ENCODE measurements around the gene DRC1. TPM values are rescaled to one million over a fixed set of nuclear protein-coding genes. Genes with fewer than 3 reads are reported as not detected.
A peak's percentile ranks its signal among the peaks of the same experiment; 100 is the strongest.

The DRC1 gene
- total RNA-seq, 1 experiment from 2014 or later: 0.18 TPM

GRCh38 chr2:26503231-26503880 lies 101.6 kb downstream of the DRC1 start:
- no peaks in the 10 kb centered on the region for H3K9me3 ChIP-seq (ENCODE audit: control insufficient read depth, insufficient read depth, low read depth, low read length)
- ChIA-PET POLR2A (no interaction called here), CTCF (interaction anchor here (0.6 to 1.3 kb wide), 3 partner anchors 43 to 78 kb away, joined by 3 to 5 read pairs (median 4); no protein-coding TSS in a partner anchor)
- H3K27me3 ChIP-seq (ENCODE audit: control insufficient read depth, insufficient read depth, low read length): peaks cover 11% of the 10 kb centered on the region
- in situ Hi-C loops (cut with HindIII; ENCODE audit: low pct_unique_long_range_greater_than_20kb, low sequenced_read_pairs) (no loop called here), intact Hi-C loops (cut with micrococcal nuclease; ENCODE audit: unreplicated experiment) (no loop called here)
- H3K27ac ChIP-seq (ENCODE audit: low read length): peak overlapping the region; percentile 17; the same call in 1 of the 2 replicates
- DNase-seq (ENCODE audit: low read depth, low spot score) (peak; percentile 32), ATAC-seq (peak; percentile 97)
- H3K36me3 ChIP-seq (ENCODE audit: control insufficient read depth, insufficient read depth, low read length): no peaks in the 10 kb centered on the region
- H3K4me1 ChIP-seq (ENCODE audit: control insufficient read depth, insufficient read depth, low read length): no peaks in the 10 kb centered on the region
- peak overlapping the region; percentile 44 to 60 for H3K4me3 ChIP-seq (ENCODE audit: low read depth in 2 of 2, low read length in 2 of 2)
- no peak for TF ChIP-seq SIN3A (IDR thresholded peaks at IDR 0.05; ENCODE audit: borderline replicate concordance, insufficient read depth, low read depth, low read length)
- TF ChIP-seq CTCF (IDR thresholded peaks at IDR 0.05): peak; percentile 98
- no peak for TF ChIP-seq TCF7L2 (IDR thresholded peaks at IDR 0.05; ENCODE audit: low read depth, low read length)
- no peak for TF ChIP-seq REST (IDR thresholded peaks at IDR 0.05; ENCODE audit: insufficient read depth in 1 of 2, low read depth in 2 of 2, low read length in 1 of 2)
- no peak for TF ChIP-seq POLR2AphosphoS5 (IDR thresholded peaks at IDR 0.05; ENCODE audit: low read depth, low read length)
- BruUV-seq (replicated peaks): no TSS peak

GRCh38 chr2:26504002-26504401 lies 102.3 kb downstream of the DRC1 start:
- peaks cover 12% of the 10 kb centered on the region for H3K27me3 ChIP-seq (ENCODE audit: control insufficient read depth, insufficient read depth, low read length)
- intact Hi-C loops (cut with micrococcal nuclease; ENCODE audit: unreplicated experiment) (no loop called here), in situ Hi-C loops (cut with HindIII; ENCODE audit: low pct_unique_long_range_greater_than_20kb, low sequenced_read_pairs) (no loop called here)
- no peak for DNase-seq (ENCODE audit: low read depth, low spot score)
- TF ChIP-seq TCF7L2 (IDR thresholded peaks at IDR 0.05; ENCODE audit: low read depth, low read length) (no peak), REST (IDR thresholded peaks at IDR 0.05; ENCODE audit: insufficient read depth in 1 of 2, low read depth in 2 of 2, low read length in 1 of 2) (no peak), SIN3A (IDR thresholded peaks at IDR 0.05; ENCODE audit: borderline replicate concordance, insufficient read depth, low read depth, low read length) (no peak), CTCF (IDR thresholded peaks at IDR 0.05) (no peak), POLR2AphosphoS5 (IDR thresholded peaks at IDR 0.05; ENCODE audit: low read depth, low read length) (no peak)
- CTCF ChIA-PET: interaction anchor here (1.0 kb wide), 1 partner anchor 46 kb away, joined by 3 read pairs; no protein-coding TSS in a partner anchor
- ATAC-seq: no peak
- peak overlapping the region; percentile 44 to 60 for H3K4me3 ChIP-seq (ENCODE audit: low read depth in 2 of 2, low read length in 2 of 2)
- no peaks in the 10 kb centered on the region for H3K9me3 ChIP-seq (ENCODE audit: control insufficient read depth, insufficient read depth, low read depth, low read length)
- BruUV-seq (replicated peaks): no TSS peak
- no peaks in the 10 kb centered on the region for H3K36me3 ChIP-seq (ENCODE audit: control insufficient read depth, insufficient read depth, low read length)
- no peaks in the 10 kb centered on the region for H3K4me1 ChIP-seq (ENCODE audit: control insufficient read depth, insufficient read depth, low read length)
- peak overlapping the region; percentile 17; the same call in 1 of the 2 replicates for H3K27ac ChIP-seq (ENCODE audit: low read length)
- POLR2A ChIA-PET: no interaction called here
